OCI-M1 (cell line): Measurements from ENCODE around the gene GAS1.

Experiments used
- DNase-seq: peaks from one replicate; lab custom pipeline; 2025; lab: John Stamatoyannopoulos, UW

The GAS1 gene

GRCh38 chr9:86925686-86926085 is 21.6 kb downstream of the GAS1 start:
- DNase-seq: no peak

- no peak for DNase-seq
Observed at GRCh38 chr9:86924206-86924605, 23.1 kb downstream of the GAS1 start.

GRCh38 chr9:86921151-86921923 is 26.0 kb downstream of the GAS1 start:
- no peak for DNase-seq

- DNase-seq: no peak
Observed at GRCh38 chr9:86918556-86918955, 28.8 kb downstream of the GAS1 start.

GRCh38 chr9:86912210-86912609 is 35.1 kb downstream of the GAS1 start:
- no peak for DNase-seq

- no peak for DNase-seq
Observed at GRCh38 chr9:86909388-86909787, 37.9 kb downstream of the GAS1 start.

- DNase-seq: no peak
Observed at GRCh38 chr9:86908261-86908660, 39.0 kb downstream of the GAS1 start.

- DNase-seq: no peak
Observed at GRCh38 chr9:86907346-86907745, 40.0 kb downstream of the GAS1 start.

GRCh38 chr9:86903734-86904085 is 43.6 kb downstream of the GAS1 start:
- no peak for DNase-seq

GRCh38 chr9:86902991-86903733 is 44.1 kb downstream of the GAS1 start:
- no peak for DNase-seq

GRCh38 chr9:86902586-86902985 is 44.7 kb downstream of the GAS1 start:
- DNase-seq: no peak

GRCh38 chr9:86902176-86902575 is 45.1 kb downstream of the GAS1 start:
- no peak for DNase-seq

- no peak for DNase-seq
Observed at GRCh38 chr9:86901511-86901910, 45.8 kb downstream of the GAS1 start.
